ENCODE measurements around the gene SHLD1. TPM values are rescaled to one million over a fixed set of nuclear protein-coding genes. Genes with fewer than 3 reads are reported as not detected.

Gene SHLD1
- total RNA-seq, 4 donors from 2014 or later: 4.0 to 11.7 (median 4.7) TPM

DNA sequence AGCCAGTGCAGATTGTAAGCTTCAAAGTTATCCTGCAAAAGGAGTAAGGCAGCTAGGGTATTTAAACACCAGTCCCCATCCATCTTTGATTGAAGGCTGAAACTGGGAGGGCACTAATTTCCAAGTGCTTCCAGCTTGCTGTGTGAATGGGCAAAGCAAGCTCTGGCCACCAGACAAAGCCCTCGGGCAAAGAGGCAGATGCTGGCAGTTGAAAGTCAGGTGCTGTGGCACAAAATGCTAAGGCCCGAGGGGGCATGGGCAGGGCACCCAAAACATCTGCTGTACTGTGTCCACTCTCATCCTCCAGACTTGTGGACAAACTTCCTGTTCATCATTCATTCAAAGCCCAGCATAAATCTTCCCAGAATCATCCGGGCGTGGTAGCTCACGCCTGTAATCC is 137.2 kb downstream of the SHLD1 start:
- no peak for DNase-seq
- no peaks in the 10 kb centered on the region for H3K9me3 ChIP-seq
- H3K27me3 ChIP-seq: no peaks in the 10 kb centered on the region
- H3K36me3 ChIP-seq: no peaks in the 10 kb centered on the region
- no peaks in the 10 kb centered on the region for H3K4me1 ChIP-seq
- 81 to 85% methylated on average over 5 of the region's 5 CpGs for WGBS, 2 donors
- no peak overlapping the region for H3K27ac ChIP-seq
- intact Hi-C loops (cut with DNase I): no loop called here
- TF ChIP-seq, protein P1, sequence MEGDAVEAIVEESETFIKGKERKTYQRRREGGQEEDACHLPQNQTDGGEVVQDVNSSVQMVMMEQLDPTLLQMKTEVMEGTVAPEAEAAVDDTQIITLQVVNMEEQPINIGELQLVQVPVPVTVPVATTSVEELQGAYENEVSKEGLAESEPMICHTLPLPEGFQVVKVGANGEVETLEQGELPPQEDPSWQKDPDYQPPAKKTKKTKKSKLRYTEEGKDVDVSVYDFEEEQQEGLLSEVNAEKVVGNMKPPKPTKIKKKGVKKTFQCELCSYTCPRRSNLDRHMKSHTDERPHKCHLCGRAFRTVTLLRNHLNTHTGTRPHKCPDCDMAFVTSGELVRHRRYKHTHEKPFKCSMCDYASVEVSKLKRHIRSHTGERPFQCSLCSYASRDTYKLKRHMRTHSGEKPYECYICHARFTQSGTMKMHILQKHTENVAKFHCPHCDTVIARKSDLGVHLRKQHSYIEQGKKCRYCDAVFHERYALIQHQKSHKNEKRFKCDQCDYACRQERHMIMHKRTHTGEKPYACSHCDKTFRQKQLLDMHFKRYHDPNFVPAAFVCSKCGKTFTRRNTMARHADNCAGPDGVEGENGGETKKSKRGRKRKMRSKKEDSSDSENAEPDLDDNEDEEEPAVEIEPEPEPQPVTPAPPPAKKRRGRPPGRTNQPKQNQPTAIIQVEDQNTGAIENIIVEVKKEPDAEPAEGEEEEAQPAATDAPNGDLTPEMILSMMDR (IDR thresholded peaks at IDR 0.05): no peak
- TF ChIP-seq POLR2A (IDR thresholded peaks at IDR 0.05): no peak
- no peak overlapping the region for H3K4me3 ChIP-seq (replicated peaks in 1 of 3)

DNA sequence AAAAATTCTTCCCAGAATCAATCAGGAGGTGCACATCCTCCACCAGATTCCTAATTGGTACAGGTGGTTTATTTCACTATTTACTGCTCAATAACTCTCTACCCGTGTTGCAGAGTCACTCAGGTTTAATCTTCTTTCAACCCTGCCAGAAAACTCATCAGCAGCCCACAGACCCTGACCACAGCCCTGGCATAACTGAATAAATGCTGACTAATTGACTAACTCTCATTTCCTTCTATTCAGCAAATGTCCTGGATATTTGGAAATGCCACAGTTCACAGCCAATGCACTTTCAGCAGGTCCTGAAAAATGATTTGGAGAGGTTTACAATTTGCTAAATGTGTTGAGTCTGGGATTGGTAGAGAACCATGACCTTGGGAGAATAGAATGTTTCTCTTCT is 137.8 kb downstream of the SHLD1 start:
- Histone ChIP-seq H3K27ac (no peak overlapping the region), H3K4me3 (replicated peaks in 1 of 3) (no peak overlapping the region), H3K27me3 (no peaks in the 10 kb centered on the region), H3K36me3 (no peaks in the 10 kb centered on the region), H3K9me3 (no peaks in the 10 kb centered on the region), H3K4me1 (no peaks in the 10 kb centered on the region)
- no peak for DNase-seq
- TF ChIP-seq, protein P1 (IDR thresholded peaks at IDR 0.05): no peak
- no peak for TF ChIP-seq POLR2A (IDR thresholded peaks at IDR 0.05)
- WGBS, 2 donors: 52 to 66% methylated on average over 1 of the region's 1 CpG
- intact Hi-C loops (cut with DNase I): no loop called here

DNA sequence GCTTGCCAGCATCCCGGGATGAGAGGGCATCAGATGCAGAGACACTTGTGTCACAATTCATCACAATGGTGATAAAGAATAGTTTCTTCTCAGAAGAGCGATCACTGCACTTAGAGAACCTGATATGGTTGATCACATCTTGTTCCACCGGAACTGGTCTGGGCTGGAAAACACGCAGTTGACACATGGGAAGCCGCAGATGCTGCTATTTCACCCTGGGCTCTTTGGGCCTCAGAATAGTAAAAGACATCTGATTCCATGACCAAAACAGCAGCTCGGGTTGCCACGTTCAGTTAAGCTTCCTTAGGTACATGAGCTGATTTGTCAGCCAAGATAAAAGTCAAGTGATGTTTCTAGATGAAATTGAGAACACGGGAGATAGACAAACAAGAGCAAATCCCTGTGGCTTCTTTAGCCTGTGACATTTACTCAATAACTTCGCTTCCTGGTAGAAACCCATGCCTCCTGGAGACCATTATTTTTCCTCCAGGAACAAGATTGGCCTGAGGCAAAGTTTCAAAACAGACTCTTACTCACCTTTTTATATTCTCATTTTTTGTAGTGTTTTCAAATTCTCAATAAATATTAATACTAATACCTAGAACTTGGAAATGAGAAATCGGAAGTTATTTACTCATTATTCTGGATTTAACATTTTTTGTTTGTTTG is 140.7 kb downstream of the SHLD1 start:
- Histone ChIP-seq H3K4me3 (replicated peaks in 1 of 3) (no peak overlapping the region), H3K9me3 (no peaks in the 10 kb centered on the region), H3K4me1 (no peaks in the 10 kb centered on the region), H3K27ac (no peak overlapping the region), H3K27me3 (no peaks in the 10 kb centered on the region), H3K36me3 (no peaks in the 10 kb centered on the region)
- TF ChIP-seq POLR2A (IDR thresholded peaks at IDR 0.05): no peak
- TF ChIP-seq, protein P1 (IDR thresholded peaks at IDR 0.05): no peak
- WGBS, 2 donors: 73 to 78% methylated on average over 10 of the region's 10 CpGs
- DNase-seq: no peak
- intact Hi-C loops (cut with DNase I): no loop called here

DNA sequence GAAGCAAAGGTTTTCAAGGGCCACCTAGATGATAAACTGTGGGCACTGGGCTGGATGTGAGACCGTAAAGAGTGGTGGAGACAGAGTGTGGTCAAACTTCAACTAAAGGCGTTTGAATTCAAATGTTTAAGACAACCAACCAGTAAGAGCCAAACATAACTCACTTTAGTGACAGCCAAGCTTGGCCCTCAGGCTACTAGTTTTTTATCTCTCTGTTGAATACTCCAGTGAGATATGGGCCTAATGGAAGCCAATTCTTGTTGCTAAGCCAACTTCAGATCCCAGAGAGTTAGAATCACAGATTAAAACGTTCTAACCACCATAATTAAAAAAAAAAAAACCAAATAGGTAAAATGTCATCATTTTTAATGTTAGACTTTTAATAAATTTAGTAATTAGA is 142.9 kb downstream of the SHLD1 start:
- Histone ChIP-seq H3K27me3 (no peaks in the 10 kb centered on the region), H3K9me3 (no peaks in the 10 kb centered on the region), H3K27ac (no peak overlapping the region), H3K4me1 (no peaks in the 10 kb centered on the region), H3K36me3 (no peaks in the 10 kb centered on the region), H3K4me3 (replicated peaks in 1 of 3) (no peak overlapping the region)
- intact Hi-C loops (cut with DNase I): no loop called here
- TF ChIP-seq, protein P1 (IDR thresholded peaks at IDR 0.05): no peak
- TF ChIP-seq POLR2A (IDR thresholded peaks at IDR 0.05): no peak
- no peak for DNase-seq
- WGBS, 2 donors: 68% methylated on average over 3 of the region's 3 CpGs

DNA sequence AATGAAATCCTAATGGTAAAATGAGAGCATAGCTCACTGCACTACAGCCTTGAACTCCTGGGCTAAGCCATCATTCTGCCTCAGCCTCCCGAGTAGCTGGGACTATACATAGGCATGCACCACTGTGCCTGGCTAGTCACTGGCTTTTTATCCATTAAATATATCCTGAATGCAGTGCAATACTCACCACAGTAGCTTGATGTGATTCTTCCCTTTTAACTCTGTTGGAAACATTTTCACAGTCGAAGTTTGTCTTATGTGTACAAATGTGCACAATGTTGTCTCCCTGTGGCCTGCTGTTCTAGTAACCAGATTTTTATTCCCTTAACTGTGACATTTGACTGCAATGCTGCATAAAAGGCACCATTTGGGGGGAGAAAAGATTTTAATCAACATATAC is 143.4 kb downstream of the SHLD1 start:
- H3K4me3 ChIP-seq (replicated peaks in 1 of 3): no peak overlapping the region
- no peak for DNase-seq
- H3K27me3 ChIP-seq: no peaks in the 10 kb centered on the region
- no peak for TF ChIP-seq POLR2A (IDR thresholded peaks at IDR 0.05)
- H3K9me3 ChIP-seq: no peaks in the 10 kb centered on the region
- intact Hi-C loops (cut with DNase I): no loop called here
- 81 to 84% methylated on average over 2 of the region's 2 CpGs for WGBS, 2 donors
- H3K36me3 ChIP-seq: no peaks in the 10 kb centered on the region
- H3K27ac ChIP-seq: no peak overlapping the region
- no peaks in the 10 kb centered on the region for H3K4me1 ChIP-seq
